HG02938 (cell line): ENCODE data around the gene STARD10.
"Not testable (repeated sequence)": the region's sequence is repeated elsewhere in the genome, so short reads cannot be mapped to it uniquely, and the experiment has no call there.

ENCODE experiments used
- ATAC-seq: cut with Tn5 transposase; IDR thresholded peaks from one replicate; pipeline ENCODE4 v1.9.1; 2021; ENCODE audit warnings: mild to moderate bottlenecking, moderate library complexity; ENCODE audit not compliant: unreplicated experiment

STARD10 gene, protein sequence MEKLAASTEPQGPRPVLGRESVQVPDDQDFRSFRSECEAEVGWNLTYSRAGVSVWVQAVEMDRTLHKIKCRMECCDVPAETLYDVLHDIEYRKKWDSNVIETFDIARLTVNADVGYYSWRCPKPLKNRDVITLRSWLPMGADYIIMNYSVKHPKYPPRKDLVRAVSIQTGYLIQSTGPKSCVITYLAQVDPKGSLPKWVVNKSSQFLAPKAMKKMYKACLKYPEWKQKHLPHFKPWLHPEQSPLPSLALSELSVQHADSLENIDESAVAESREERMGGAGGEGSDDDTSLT

GRCh38 chr11:72793425-72794367 lies at the start of gene STARD10:
TSS of gene STARD10 (minus strand) at chr11:72794047. CDS start at chr11:72781181, 12,866 bp downstream.
- peak; percentile 82 for ATAC-seq

DNA sequence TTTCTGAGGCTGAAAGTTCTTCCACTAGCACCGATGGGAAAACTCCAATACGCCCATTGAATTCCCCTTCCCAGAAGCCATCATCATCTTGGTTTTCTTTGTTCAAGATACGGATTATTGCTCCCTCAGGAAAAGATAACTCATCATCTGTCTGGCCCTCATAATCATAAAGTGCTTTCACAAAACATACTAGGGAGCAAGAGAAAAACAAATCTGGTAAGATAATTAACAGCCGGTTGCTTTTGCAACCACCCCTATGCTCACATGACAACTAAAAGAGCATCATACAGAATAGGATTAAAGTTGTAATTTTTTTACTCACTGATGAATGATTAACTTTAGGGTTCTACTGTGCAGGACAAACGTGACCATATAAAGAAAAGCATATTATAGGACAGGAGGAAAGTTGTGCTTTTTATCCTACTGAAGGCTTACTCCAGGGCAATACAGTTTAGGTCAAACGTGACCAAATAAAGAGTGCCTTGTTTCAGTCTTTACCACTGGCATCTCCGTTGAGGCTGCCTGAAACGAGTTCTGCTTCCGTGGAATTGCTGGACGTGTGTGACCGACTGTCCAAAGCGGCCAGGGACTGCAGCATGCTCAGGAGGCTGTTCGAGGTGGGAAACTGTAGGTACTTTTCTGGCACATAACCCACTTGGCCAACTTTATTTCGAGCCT lies 48.9 kb upstream of the STARD10 start:
- ATAC-seq, result no peak

- ATAC-seq, result no peak
Observed at GRCh38 chr11:72842126-72842525, 48.3 kb upstream of the STARD10 start.

DNA sequence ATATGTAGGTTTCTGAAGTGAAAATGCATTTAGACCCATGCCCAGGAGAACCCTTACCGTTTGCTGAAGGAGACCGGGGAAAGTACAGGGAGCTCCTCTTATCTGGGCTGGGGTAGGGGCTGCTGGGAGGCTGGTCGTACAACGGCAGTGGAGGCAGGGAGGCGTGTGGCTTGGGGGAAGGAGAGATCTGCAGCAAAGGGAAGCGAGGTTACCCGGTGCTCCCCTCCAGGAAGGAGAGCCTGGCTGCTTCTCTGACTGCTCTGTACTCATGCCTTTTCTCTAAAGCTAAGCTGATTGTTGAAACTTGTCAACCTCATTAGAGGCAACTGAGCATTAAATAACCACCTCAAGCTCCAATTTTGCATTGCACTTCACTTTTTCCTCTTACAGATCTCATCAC lies 47.5 kb upstream of the STARD10 start:
- no peak for ATAC-seq

GRCh38 chr11:72840780-72841179 lies 46.9 kb upstream of the STARD10 start:
- ATAC-seq, result no peak

DNA sequence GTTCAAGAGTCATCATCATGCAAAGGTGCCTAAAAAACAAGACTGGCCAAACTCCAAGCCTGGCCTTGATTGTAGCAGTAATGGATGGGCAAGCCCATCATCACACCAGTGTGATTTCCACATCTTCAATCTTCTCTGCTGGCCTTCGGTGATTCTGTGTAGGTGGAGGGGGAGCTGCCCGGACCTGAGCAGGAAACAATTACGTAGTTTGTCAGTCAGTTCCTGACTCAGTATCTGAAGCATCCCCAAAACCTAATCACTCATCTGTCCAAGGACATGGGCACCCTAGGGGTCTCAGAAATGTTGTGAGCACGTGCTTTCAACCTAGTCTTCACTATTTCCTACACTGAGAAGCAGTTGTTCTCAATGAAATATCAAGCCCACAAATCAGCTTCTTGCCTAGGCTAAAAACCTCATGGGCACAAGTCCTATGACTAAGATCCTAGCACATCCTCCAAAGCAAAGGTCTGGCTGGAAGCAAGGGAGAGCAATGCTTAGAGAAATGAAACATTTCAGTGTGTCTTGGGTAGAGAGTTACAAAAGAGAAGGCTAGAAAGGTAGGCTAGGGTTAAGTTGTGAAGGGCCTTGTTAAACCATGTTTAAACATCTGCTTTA lies 45.0 kb upstream of the STARD10 start:
- ATAC-seq, result no peak

- no peak for ATAC-seq
Observed at GRCh38 chr11:72836111-72836510, 42.3 kb upstream of the STARD10 start.

DNA sequence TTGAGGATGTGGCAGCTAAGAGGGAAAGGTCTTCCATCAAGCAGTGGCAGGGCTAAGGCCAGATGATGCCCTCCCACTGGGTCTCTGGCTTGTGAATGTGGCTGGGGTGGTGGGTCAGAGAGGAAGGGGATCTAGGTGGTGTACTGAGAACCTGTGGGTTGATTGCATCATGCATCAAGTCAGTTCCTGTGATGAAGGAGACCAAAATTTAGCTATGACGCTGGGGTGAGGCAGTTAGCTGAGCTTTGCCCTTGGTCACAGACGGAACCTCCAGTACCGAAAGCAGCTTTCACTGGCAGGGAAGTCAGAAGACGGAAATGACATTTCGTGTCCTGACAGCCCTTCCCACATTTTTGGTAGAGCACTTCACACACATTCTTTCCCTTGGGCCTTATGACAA lies 41.1 kb upstream of the STARD10 start:
- ATAC-seq, result no peak

- no peak for ATAC-seq
Observed at GRCh38 chr11:72833811-72834493, 40.1 kb upstream of the STARD10 start.

DNA sequence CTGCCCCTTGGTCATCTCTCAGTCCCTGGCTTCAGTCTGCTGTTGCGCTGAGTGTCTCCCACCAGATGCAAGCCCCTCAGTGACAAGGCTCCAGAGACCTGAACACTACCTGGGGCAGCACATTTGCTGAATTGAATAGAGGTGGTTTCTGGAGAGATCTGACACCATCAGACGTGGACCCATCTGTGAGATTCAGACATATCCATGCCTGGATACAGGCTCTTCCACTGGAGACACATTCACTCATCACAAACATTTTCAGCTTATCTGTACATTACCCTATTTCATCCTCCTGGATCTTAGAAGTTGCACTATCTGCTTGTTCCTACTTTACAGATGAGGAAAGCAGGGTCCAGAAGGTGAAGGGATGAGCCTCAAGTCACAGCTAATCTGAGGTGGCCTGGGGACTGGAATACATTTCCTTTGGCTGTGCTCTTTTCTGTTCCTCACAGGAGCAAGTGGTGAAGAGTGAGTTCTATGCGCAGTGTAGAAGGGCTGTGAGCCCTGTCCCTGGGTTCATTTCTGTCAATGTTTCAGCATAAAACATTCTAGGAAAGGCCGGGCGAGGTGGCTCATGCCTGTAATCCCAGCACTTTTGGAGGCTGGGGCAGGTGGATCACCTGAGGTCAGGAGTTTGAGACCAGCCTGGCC lies 39.4 kb upstream of the STARD10 start:
- ATAC-seq, result no peak

- ATAC-seq, result no peak
Observed at GRCh38 chr11:72832301-72833082, 38.6 kb upstream of the STARD10 start.

DNA sequence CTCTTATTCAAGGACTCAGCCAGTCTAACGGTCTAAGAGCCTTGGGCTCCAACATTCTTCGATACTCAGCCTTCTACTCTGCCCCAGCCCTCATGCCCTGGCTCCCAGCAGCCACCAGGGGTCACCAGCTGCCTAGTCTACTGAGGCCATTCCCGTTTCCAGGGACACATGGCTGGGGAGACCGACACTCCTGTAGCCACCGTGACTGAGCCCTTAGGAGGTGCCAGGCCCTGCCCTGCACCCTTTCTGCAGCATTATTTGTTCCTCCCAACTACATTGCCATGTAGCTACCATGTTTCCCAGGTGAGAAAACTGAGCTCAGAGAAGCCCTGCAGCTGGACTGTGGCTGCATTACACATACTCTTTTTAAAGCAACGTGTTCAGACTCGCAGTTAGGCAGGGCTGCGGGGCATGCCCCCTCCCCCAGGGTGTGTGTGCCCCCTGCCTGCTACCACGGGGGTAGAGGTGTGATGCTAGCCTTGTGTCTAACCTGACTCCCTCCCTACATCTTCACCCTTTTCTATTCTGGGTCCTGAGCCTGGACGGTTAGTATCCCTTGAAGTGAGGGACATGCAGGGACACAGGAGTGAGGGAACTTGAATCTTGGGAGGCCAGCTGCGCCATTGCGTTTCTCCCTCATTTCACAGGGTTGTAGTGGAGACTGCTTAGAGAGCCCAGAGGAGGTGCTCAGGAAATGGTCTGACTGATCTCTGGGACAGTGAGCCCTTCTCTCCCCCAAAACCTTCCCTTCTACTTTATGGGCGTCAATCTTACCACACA lies 37.9 kb upstream of the STARD10 start:
- no peak for ATAC-seq

- no peak for ATAC-seq
Observed at GRCh38 chr11:72829884-72830533, 36.2 kb upstream of the STARD10 start.

DNA sequence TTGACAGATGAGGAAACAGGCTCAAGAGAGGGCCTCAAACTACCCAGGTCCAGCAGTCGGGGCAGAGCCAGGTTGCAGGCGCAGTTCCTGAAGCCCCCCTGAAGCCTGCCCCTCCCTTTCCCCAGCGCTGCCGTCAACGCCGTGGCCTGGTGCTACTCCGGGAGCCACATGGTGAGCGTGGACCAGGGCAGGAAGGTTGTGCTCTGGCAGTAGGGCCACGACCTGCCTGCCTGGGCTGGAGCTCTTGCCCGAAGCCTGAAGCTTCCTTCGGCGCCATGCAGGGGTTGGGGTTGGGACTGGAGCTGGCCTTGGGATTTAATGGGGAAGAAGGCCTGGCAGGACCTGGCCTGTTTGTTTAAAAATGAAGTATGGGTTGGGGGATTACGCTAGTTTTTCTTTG lies 35.3 kb upstream of the STARD10 start:
- ATAC-seq, result no peak

GRCh38 chr11:72828692-72829101 lies 34.9 kb upstream of the STARD10 start:
- no peak for ATAC-seq

- no peak for ATAC-seq
Observed at GRCh38 chr11:72828081-72828567, 34.3 kb upstream of the STARD10 start.

- not testable (repeated sequence) for ATAC-seq
Observed at GRCh38 chr11:72827656-72828055, 33.8 kb upstream of the STARD10 start.
